ENCODE measurements around the gene FHIP1A. TPM values are rescaled to one million over a fixed set of nuclear protein-coding genes. Genes with fewer than 3 reads are reported as not detected.
"Not testable (repeated sequence)": the region's sequence is repeated elsewhere in the genome, so short reads cannot be mapped to it uniquely, and the experiment has no call there.

The FHIP1A gene
- total RNA-seq, result 0.10 TPM
- long read RNA-seq, result 0 reads

- no peak for DNase-seq (ENCODE audit: low spot score)
These were observed at the start of gene FHIP1A for GRCh38 chr4:151408630-151409469. FHIP1A (plus strand) TSS chr4:151409176; CDS start chr4:151566260, 157,084 bp downstream.

DNA sequence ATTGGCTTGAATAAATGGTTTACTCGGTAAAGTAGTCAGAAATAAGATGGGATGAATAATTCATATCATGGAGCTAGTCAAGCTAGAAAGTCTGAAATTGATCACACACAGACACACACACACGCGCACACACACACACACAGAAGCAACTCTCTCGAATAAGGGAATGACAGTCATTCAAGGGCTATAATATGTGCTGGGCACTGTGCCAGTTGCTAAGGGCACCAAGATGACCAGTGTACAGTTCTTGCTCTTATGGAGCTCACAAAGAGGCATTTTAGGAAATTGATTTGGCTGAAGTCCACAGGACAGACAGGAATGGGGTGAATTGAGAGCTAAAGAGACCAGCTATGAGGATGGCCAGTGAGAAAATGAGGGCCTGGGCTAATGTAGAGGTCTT, 49.4 kb upstream of the FHIP1A start:
- DNase-seq (ENCODE audit: low spot score), result no peak

- DNase-seq (ENCODE audit: low spot score), result no peak
These were observed 47.9 kb upstream of the FHIP1A start for GRCh38 chr4:151361126-151361525.

GRCh38 chr4:151361966-151362365, 47.0 kb upstream of the FHIP1A start:
- no peak for DNase-seq (ENCODE audit: low spot score)

DNA sequence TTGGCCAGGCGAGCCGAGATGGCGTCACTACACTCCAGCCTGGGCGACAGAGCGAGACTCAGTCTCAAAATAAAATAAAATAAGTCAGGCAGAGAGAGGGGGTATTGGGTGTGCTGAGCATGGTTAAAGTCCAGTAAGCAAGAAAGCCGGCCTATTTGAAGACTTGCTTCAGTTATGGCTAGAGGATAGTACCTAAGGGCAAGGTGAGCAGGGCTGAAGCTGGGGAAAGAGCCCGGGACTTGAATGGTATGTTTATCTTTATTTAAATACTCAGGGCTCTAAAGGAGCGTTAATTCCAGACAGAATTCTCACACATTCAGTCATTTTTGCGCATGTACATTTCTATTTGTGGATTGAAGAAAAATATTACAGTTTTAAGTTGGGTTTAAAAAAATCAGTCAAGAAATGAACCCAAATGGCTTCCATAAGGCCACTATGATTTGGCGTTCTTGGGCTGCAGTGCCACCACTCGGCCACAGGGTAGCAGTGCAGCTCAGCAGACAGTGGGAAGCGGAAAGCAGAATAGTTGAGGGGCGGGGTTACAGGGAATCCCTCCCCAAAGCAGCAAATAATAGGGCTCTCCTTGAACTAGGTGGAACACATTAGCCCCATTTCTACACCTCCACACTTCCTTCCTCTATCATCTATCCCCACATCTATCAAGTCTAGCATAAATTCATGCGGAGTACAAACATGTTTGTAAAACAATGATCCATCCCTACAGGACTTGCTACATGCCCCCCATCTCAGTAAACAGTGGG, 46.4 kb upstream of the FHIP1A start:
- DNase-seq (ENCODE audit: low spot score), result no peak

- DNase-seq (ENCODE audit: low spot score), result no peak
These were observed 32.4 kb upstream of the FHIP1A start for GRCh38 chr4:151376540-151376939.

GRCh38 chr4:151389311-151389710, 19.7 kb upstream of the FHIP1A start:
- DNase-seq (ENCODE audit: low spot score), result no peak

DNA sequence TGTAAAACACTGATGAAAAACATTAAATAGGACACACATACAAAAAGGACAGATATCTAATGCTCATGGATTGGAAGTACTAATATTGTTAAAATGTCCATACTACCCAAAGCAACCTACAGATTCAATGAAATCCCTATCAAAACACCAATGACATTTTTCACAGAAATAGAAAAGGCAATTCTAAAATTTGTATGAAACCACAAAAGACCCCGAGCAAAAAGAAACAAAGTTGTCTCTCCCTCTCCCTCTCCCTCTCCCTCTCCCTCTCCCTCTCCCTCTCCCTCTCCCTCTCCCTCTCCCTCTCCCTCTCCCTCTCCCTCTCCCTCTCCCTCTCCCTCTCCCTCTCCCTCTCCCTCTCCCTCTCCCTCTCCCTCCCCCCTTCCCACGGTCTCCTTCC, 19.2 kb upstream of the FHIP1A start:
- not testable (repeated sequence) for DNase-seq (ENCODE audit: low spot score)

GRCh38 chr4:151395873-151396272, 13.1 kb upstream of the FHIP1A start:
- no peak for DNase-seq (ENCODE audit: low spot score)

- no peak for DNase-seq (ENCODE audit: low spot score)
These were observed 8.6 kb upstream of the FHIP1A start for GRCh38 chr4:151400343-151400742.

DNA sequence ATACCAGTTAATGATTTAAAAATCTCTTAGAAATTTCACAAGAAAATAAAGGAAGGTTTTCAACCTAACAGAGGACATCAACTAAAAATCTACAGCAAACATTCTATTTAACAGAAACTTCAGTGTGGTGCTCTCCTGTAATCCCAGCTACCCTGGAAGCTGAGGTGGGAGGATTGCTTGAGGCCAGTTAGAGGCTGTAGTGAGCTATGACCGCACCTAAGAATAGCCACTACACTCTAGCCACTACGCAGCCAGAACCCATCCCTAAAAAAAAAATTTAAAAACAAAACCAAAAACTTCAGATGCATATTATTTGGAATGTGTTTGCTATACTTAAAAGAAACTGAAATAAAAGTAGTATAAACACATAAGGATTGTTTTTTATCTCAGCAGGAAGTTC, 7.2 kb upstream of the FHIP1A start:
- no peak for DNase-seq (ENCODE audit: low spot score)

DNA sequence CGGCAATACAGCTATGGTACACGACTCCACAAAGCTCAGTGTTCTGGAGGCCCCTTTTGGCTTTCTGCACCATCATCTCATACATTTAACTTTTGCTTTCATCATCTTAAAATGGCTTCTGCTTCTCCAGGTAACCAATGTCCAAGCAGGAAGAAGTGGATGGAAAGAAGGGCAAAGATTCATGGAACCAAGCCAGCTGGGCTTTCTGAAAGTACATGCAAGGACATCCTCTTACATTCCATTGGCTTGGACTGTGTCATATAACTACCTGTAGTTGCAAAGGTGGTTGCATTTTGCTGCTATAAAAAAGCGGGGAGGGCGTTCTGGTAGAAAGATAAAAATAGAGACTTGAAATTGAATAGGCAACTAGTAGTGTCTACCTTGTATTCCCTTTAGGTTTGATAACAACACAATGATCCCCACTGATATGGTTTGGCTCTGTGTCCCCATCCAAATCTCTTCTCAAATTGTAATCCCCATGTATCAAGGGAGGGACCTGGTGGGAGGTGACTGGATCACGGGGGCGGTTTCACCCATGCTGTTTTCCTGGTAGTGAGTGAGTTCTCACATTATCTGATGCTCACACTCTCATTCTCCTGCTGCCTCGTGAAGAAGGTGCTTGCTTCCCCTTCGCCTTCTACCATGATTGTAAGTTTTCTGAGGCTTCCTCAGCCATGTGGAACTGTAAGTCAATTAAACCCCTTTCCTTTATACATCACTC, 6.7 kb upstream of the FHIP1A start:
- no peak for DNase-seq (ENCODE audit: low spot score)

DNA sequence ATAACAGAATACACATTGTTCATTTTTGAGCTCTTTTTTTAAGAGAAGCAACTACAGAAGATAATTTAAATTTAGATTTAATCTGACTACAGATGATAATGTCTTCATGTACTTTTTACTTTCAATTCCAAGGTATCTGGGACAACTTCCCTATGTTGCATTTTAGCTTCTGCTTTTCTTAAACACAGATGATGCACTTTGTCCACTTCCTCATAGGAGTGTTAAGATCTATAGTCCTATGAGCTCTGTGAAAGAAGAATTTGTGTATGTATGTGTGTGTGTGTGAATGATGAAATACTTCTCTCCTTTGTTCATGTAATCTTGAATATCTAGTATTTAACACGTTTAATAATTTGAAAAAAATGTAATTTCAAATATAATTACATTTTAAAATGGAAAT, 5.3 kb upstream of the FHIP1A start:
- no peak for DNase-seq (ENCODE audit: low spot score)

GRCh38 chr4:151404802-151405201, 4.2 kb upstream of the FHIP1A start:
- not testable (repeated sequence) for DNase-seq (ENCODE audit: low spot score)

DNA sequence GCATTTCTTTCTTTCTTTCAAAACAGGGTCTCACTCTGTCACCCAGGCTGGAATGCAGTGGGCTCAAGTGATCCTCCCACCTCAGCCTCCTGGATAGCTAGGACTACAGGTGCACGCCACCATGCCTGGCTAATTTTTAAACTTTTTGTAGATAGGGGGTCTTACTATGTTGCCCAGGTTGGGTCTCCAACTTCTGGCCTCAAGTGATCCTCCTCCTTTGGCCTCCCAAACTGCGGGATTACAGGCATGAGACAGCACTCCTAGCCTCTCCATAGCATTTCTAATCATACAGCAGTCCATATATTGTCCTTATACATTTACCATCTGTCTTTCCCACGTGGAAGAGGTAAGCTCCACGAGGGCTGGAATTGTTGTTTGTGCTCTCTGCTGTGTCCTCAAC, 2.0 kb upstream of the FHIP1A start:
- no peak for DNase-seq (ENCODE audit: low spot score)

DNA sequence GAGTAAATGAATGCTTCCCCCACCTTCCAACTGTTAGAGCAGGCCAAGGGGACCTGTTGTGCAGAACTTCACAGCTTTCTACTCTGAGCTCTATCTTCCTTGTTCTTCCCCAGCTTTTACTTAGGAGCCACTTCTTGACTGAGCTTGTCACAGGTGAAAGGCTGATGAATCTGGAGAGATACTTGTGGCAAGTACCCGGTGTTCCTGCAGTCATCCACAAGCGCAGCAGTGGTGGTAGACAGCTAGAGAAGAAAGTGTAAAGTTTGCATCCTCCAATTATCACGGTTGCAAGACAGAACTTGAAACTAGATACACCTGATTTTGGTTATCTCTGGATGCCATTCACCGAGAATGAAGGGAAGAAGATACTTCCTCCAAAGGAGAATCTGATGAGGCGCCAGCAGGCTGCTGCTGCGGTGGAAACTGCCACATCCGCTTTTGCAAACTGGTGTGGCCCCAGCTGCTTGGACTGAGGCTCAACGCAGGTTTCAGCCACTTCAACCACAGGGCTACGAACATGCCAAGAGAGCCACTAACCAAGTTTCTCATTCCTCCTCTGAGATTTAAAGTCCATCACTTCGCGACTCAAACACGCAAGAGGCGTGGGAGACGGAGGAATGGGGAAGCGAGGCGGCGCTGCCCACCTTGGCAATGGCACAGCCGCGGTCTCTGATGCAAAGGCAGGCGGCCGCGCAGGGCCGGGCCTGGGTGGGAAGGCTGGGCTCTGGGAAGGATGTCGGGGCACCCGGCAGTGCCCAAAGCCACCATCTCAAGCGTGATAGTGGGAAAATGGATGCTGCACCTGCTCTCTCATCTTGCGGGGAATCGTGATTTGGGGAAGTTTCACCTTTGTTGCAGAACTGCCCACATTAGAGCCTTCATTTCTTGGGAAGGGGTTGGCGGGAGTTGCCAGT, 1.3 kb upstream of the FHIP1A start:
- no peak for DNase-seq (ENCODE audit: low spot score)

DNA sequence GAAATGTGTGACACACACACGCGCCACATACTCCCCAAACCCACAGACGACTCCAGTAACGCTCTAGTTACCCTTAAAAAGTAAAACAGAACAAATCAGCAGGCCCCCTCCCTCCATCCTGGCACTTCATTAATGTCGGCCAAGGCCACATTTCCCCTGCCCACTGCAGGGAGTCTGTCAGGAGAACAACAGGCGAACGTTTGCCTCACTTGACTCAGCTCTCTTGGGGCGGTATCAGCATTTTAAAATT, 671 bp upstream of the FHIP1A start:
- DNase-seq (ENCODE audit: low spot score), result no peak

GRCh38 chr4:151409470-151410313, 716 bp downstream of the FHIP1A start:
- DNase-seq (ENCODE audit: low spot score), result peak; percentile 90

GRCh38 chr4:151415978-151416377, 7.0 kb downstream of the FHIP1A start:
- no peak for DNase-seq (ENCODE audit: low spot score)

DNA sequence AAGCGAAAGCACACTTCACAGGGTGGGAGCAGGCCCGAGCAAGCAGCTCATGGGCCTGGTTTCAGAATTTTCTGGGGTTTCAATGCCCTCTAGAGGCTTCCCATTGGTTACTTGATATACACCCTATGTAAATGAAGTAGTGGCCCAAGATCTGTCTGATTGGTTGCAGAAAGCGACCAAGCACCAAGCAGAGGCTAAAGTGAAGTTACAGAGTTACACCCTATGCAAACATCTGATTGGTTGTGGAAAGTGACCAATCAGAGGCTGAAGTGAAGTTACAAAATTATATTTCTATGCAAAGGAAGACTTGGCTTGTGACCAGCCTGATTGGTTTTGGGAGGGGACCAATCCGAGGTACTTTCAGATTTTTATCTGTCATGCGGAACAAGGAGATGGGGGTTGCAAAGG, 8.2 kb downstream of the FHIP1A start:
- DNase-seq (ENCODE audit: low spot score), result no peak

Data from mesenteric fat pad (tissue), 1 donor.